OCI-LY3 (cell line): ENCODE results near the gene RPRML.

Experiments
- H2AFZ ChIP-seq: fragments of 200-600, 300-600 bp; shearing (Covaris generic); 2 replicates; pipeline ENCODE4 v1.6.0; 2014; ENCODE audit warnings: antibody characterized with exemption, low read depth, low read length
- H3K27ac ChIP-seq: fragments of 200-600, 300-600 bp; sonication (generic); 2 replicates; pipeline ENCODE4 v1.5.1; 2014; ENCODE audit warnings: mild to moderate bottlenecking, low read length, moderate library complexity, mixed read lengths
- H3K27me3 ChIP-seq: fragments of 200-600, 300-600 bp; sonication (generic); 2 replicates; pipeline ENCODE4 v1.6.1; 2014; ENCODE audit warnings: low read depth, low read length, mixed read lengths
- H3K36me3 ChIP-seq: fragments of 200-600, 300-600 bp; sonication (generic); replicated peaks from 2 replicates; pipeline ENCODE3; 2014; ENCODE audit warnings: low read depth, low read length, mixed read lengths
- H3K4me1 ChIP-seq: fragments of 300-600, 200-600 bp; sonication (generic); 2 replicates; pipeline ENCODE4 v1.6.1; 2014; ENCODE audit warnings: low read length, mixed read lengths
- H3K4me2 ChIP-seq: fragments of 200-600, 300-600 bp; sonication (generic); 2 replicates; pipeline ENCODE4 v1.6.1; 2014; ENCODE audit warnings: low read length, mixed read lengths
- H3K4me3 ChIP-seq: fragments of 300-600, 200-600 bp; sonication (generic); 2 replicates; pipeline ENCODE4 v1.5.1; 2014; ENCODE audit warnings: antibody characterized with exemption, mild to moderate bottlenecking, low read length, moderate library complexity
- H3K79me2 ChIP-seq: fragments of 300-600, 200-600 bp; shearing (Covaris generic); 2 replicates; pipeline ENCODE4 v1.6.1; 2014; ENCODE audit warnings: mild to moderate bottlenecking, low read length, mixed read lengths
- H3K9ac ChIP-seq: fragments of 300-600, 200-600 bp; shearing (Covaris generic); 2 replicates; pipeline ENCODE4 v1.6.0; 2014; ENCODE audit warnings: mild to moderate bottlenecking, low read length, moderate library complexity
- H3K9me3 ChIP-seq: fragments of 200-600, 300-600 bp; shearing (Covaris generic); 2 replicates; pipeline ENCODE4 v1.6.1; 2014; ENCODE audit warnings: low read length, mixed read lengths; ENCODE audit not compliant: insufficient read depth
- H4K20me1 ChIP-seq: fragments of 200-600, 300-600 bp; sonication (generic); 2 replicates; pipeline ENCODE4 v1.6.1; 2016; ENCODE audit warnings: low read length, mixed read lengths; ENCODE audit not compliant: insufficient read depth
- EZH2phosphoT487 ChIP-seq: fragments of 200-600 bp; shearing (Covaris generic); IDR thresholded peaks from 2 replicates; pipeline ENCODE4 v1.6.1; 2018; ENCODE audit warnings: antibody characterized with exemption, mixed run types, low read depth
- TF ChIP-seq, protein P1 (sequence below): fragments of 200-600, 300-600 bp; sonication (generic); IDR thresholded peaks from 2 replicates; pipeline ENCODE4 v1.5.1; 2014; ENCODE audit warnings: antibody characterized with exemption, low read length, low read depth

The RPRML gene

DNA sequence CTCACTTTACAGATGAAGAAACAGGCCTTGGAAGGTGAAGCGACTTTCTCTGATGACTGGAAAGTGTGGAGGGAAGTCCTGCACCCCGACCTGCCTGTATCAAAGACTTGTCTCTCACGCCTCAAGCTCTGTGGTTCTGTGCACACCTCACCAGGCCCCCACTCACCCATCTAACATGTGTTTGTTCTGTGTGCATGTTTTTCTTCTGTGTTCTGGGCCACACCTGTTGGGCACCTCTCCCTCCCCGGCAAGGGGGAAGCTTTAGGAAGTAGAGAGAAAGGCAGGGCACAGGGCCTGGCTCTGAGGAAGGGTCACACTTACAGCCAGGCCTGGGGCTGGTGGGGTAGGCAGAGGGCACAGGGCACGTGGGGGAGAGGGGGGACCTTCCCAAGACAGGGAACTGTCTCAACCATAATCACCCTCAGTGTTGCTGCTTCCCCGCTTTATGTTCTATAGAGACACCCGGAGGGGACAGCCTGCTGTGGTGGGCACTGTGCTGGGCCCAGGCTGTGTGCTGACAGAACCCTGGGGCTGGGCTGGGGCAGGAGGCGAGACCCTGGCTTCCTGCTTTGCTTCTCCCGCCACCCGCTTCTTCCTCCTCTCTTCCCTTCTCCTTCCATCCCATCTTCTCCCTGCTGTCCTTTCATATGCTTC lies 7.3 kb downstream of the RPRML start:
- no peaks in the 10 kb centered on the region for H3K4me1 ChIP-seq
- H2AFZ ChIP-seq: no peak overlapping the region
- H3K27me3 ChIP-seq: peaks cover 13% of the 10 kb centered on the region
- H4K20me1 ChIP-seq: 0 out of 2 replicates have a peak, but pooled peaks cover 3% of the 10 kb centered on the region
- H3K4me3 ChIP-seq: no peak overlapping the region
- TF ChIP-seq, protein P1, sequence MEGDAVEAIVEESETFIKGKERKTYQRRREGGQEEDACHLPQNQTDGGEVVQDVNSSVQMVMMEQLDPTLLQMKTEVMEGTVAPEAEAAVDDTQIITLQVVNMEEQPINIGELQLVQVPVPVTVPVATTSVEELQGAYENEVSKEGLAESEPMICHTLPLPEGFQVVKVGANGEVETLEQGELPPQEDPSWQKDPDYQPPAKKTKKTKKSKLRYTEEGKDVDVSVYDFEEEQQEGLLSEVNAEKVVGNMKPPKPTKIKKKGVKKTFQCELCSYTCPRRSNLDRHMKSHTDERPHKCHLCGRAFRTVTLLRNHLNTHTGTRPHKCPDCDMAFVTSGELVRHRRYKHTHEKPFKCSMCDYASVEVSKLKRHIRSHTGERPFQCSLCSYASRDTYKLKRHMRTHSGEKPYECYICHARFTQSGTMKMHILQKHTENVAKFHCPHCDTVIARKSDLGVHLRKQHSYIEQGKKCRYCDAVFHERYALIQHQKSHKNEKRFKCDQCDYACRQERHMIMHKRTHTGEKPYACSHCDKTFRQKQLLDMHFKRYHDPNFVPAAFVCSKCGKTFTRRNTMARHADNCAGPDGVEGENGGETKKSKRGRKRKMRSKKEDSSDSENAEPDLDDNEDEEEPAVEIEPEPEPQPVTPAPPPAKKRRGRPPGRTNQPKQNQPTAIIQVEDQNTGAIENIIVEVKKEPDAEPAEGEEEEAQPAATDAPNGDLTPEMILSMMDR: no peak
- no peak for TF ChIP-seq EZH2phosphoT487
- H3K4me2 ChIP-seq: no peak overlapping the region
- H3K36me3 ChIP-seq: no peaks in the 10 kb centered on the region
- H3K9ac ChIP-seq: no peak overlapping the region
- no peaks in the 10 kb centered on the region for H3K9me3 ChIP-seq
- H3K79me2 ChIP-seq: no peaks in the 10 kb centered on the region
- no peak overlapping the region for H3K27ac ChIP-seq

DNA sequence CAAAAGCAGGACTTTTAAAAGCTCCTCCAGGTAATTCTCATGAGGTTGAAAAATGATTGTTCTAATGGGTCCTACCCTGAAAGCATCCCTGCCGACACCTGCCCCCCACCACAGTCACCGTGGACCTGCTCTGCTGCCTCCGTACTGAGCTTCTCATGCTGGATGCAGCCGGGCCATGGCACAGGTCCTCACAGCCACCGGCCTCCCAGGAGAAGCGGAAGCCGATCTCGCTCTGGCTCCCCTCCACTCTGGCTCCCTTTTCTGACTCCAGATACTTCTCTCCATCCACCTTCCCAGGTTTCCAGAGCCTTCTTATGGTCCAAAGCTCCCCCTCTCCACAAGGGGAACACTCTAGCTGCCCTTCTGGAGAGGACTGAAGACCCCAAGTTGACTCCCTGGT lies 10.2 kb downstream of the RPRML start:
- Histone ChIP-seq H3K9ac (no peak overlapping the region), H3K27me3 (peaks cover 25% of the 10 kb centered on the region)
- TF ChIP-seq, protein P1: no peak
- TF ChIP-seq EZH2phosphoT487: no peak

DNA sequence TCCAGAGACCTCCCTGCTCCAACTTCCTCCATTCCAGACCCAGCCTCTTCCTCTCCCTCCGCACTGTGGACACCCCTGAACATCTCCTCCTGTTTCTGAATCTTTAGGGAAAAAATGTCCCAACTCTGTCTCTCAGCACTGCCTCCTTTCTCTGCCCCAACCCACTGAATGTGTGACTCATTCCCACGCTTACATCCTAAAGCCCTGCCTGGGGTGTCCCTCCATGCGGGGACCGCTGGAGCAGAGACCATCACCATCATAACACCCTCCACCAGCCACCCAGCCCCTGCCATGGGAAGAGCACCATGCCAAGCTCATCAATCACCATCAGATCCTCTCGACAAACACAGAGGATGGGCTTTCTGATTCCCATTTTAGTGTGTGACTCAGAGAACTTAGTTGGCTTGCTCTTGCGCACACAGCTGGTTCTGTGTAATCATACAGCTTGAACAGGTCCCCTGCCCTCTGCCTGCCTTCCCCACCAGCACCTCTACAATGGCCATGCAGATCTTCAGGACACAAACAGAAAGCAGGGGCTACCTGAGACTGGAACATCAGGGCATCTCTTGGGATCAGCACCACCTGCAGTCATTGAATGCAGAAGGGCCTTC lies 10.7 kb downstream of the RPRML start:
- Histone ChIP-seq H3K4me1 (no peaks in the 10 kb centered on the region), H3K4me3 (no peak overlapping the region), H3K9ac (no peak overlapping the region), H3K79me2 (no peaks in the 10 kb centered on the region), H2AFZ (no peak overlapping the region), H3K9me3 (no peaks in the 10 kb centered on the region), H3K36me3 (no peaks in the 10 kb centered on the region), H3K27ac (no peak overlapping the region), H4K20me1 (0 out of 2 replicates have a peak, but pooled peaks cover 5% of the 10 kb centered on the region), H3K4me2 (no peak overlapping the region), H3K27me3 (peaks cover 25% of the 10 kb centered on the region)
- TF ChIP-seq EZH2phosphoT487: no peak
- TF ChIP-seq, protein P1: no peak

More for the DNA sequence above, 10.2 kb downstream of the RPRML start:
- H3K79me2 ChIP-seq: no peaks in the 10 kb centered on the region
- no peaks in the 10 kb centered on the region for H3K36me3 ChIP-seq
- H3K4me2 ChIP-seq: no peak overlapping the region
- H3K27ac ChIP-seq: no peak overlapping the region
- H3K4me1 ChIP-seq: no peaks in the 10 kb centered on the region
- H3K4me3 ChIP-seq: no peak overlapping the region
- no peaks in the 10 kb centered on the region for H3K9me3 ChIP-seq
- 0 out of 2 replicates have a peak, but pooled peaks cover 5% of the 10 kb centered on the region for H4K20me1 ChIP-seq
- H2AFZ ChIP-seq: no peak overlapping the region

GRCh38 chr17:46964315-46965265 lies 14.5 kb downstream of the RPRML start:
- no peaks in the 10 kb centered on the region for H3K9me3 ChIP-seq
- no peaks in the 10 kb centered on the region for H3K79me2 ChIP-seq
- H3K27me3 ChIP-seq: peaks cover 39% of the 10 kb centered on the region
- no peak overlapping the region for H3K4me2 ChIP-seq
- no peak overlapping the region for H3K9ac ChIP-seq
- TF ChIP-seq EZH2phosphoT487: no peak
- TF ChIP-seq, protein P1: no peak
- no peak overlapping the region for H3K4me3 ChIP-seq
- 0 out of 2 replicates have a peak, but pooled peaks cover 5% of the 10 kb centered on the region for H4K20me1 ChIP-seq
- H3K4me1 ChIP-seq: peaks cover 4% of the 10 kb centered on the region; the same call in 1 of the 2 replicates
- H3K36me3 ChIP-seq: no peaks in the 10 kb centered on the region
- no peak overlapping the region for H3K27ac ChIP-seq
- H2AFZ ChIP-seq: no peak overlapping the region
